Measurements from ENCODE around the gene CLASP1. TPM values are rescaled to one million over a fixed set of nuclear protein-coding genes. Genes with fewer than 3 reads are reported as not detected.

CLASP1 gene
- total and polyA plus RNA-seq, 2 of the 8 experiments (the other 6 are each of a cell fraction or from before 2014, with no cell fraction given): 7.3 to 53.9 TPM

- TF ChIP-seq RAD21 (IDR thresholded peaks at IDR 0.05 in 1 of 2, conservative IDR thresholded peaks at IDR 0.05 in 1 of 2; ENCODE audit: low read depth in 2 of 2, low read length in 2 of 2): no peak
- TF ChIP-seq ZNF274 (IDR thresholded peaks at IDR 0.05; ENCODE audit: borderline replicate concordance, extremely low read depth, low read length): no peak
- TF ChIP-seq BRCA1 (IDR thresholded peaks at IDR 0.05; ENCODE audit: low read depth, low read length): no peak
- TF ChIP-seq TBP (IDR thresholded peaks at IDR 0.05; ENCODE audit: low read depth, low read length): no peak
These were observed 283.2 kb downstream of the CLASP1 start (continued) for GRCh38 chr2:121366040-121366439.

Data from H1 (cell line).